ENCODE data around the gene OPRPN. TPM values are rescaled to one million over a fixed set of nuclear protein-coding genes. Genes with fewer than 3 reads are reported as not detected.

Gene OPRPN
- total RNA-seq, 1 experiment from 2014 or later = not detected

GRCh38 chr4:70371987-70372386 is 25.8 kb upstream of the OPRPN start:
- no peak overlapping the region for H3K27ac Mint-ChIP-seq
- POLR2A ChIA-PET = no interaction called here
- CTCF ChIA-PET = no interaction called here
- H3K9me3 Mint-ChIP-seq = peaks cover 7% of the 10 kb centered on the region
- H3K4me1 Mint-ChIP-seq = peaks cover 7% of the 10 kb centered on the region
- H3K36me3 Mint-ChIP-seq = no peaks in the 10 kb centered on the region
- no peak overlapping the region for H3K4me3 Mint-ChIP-seq
- ATAC-seq (no peak), DNase-seq (ENCODE audit: low spot score) (no peak)
- TF ChIP-seq ZNF138 (CRISPR knock-in tag; conservative IDR thresholded peaks at IDR 0.05) = no peak
- no peak for TF ChIP-seq USF1 (CRISPR knock-in tag; IDR thresholded peaks at IDR 0.05)
- TF ChIP-seq HMGXB4 (CRISPR knock-in tag; IDR thresholded peaks at IDR 0.05) = no peak
- TF ChIP-seq JAZF1 (CRISPR knock-in tag; IDR thresholded peaks at IDR 0.05) = no peak
- no peaks in the 10 kb centered on the region for H3K27me3 Mint-ChIP-seq (ENCODE audit: low read depth)

GRCh38 chr4:70372760-70373159 is 25.0 kb upstream of the OPRPN start:
- CTCF ChIA-PET = no interaction called here
- ATAC-seq = no peak
- H3K4me3 Mint-ChIP-seq = no peak overlapping the region

GRCh38 chr4:70380578-70380977 is 17.2 kb upstream of the OPRPN start:
- Mint-ChIP-seq H3K27ac (no peak overlapping the region), H3K4me1 (no peaks in the 10 kb centered on the region), H3K4me3 (no peak overlapping the region), H3K36me3 (no peaks in the 10 kb centered on the region), H3K9me3 (no peaks in the 10 kb centered on the region), H3K27me3 (ENCODE audit: low read depth) (no peaks in the 10 kb centered on the region)
- POLR2A ChIA-PET = no interaction called here
- ATAC-seq = no peak
- no peak for DNase-seq (ENCODE audit: low spot score)
- CTCF ChIA-PET = no interaction called here
- TF ChIP-seq AR (CRISPR knock-in tag; IDR thresholded peaks at IDR 0.05) = no peak
- TF ChIP-seq ETV6 (CRISPR knock-in tag; IDR thresholded peaks at IDR 0.05) = no peak
- TF ChIP-seq MAX (CRISPR knock-in tag; IDR thresholded peaks at IDR 0.05) = no peak
- no peak for TF ChIP-seq NFYB (CRISPR knock-in tag; conservative IDR thresholded peaks at IDR 0.05; ENCODE audit: low read depth)
- TF ChIP-seq ZNF263 (CRISPR knock-in tag; IDR thresholded peaks at IDR 0.05; ENCODE audit: low read depth) = no peak
- TF ChIP-seq ZNF416 (CRISPR knock-in tag; IDR thresholded peaks at IDR 0.05) = no peak
- TF ChIP-seq, protein P1, sequence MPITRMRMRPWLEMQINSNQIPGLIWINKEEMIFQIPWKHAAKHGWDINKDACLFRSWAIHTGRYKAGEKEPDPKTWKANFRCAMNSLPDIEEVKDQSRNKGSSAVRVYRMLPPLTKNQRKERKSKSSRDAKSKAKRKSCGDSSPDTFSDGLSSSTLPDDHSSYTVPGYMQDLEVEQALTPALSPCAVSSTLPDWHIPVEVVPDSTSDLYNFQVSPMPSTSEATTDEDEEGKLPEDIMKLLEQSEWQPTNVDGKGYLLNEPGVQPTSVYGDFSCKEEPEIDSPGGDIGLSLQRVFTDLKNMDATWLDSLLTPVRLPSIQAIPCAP (CRISPR knock-in tag; IDR thresholded peaks at IDR 0.05) = no peak
- TF ChIP-seq, protein P2, sequence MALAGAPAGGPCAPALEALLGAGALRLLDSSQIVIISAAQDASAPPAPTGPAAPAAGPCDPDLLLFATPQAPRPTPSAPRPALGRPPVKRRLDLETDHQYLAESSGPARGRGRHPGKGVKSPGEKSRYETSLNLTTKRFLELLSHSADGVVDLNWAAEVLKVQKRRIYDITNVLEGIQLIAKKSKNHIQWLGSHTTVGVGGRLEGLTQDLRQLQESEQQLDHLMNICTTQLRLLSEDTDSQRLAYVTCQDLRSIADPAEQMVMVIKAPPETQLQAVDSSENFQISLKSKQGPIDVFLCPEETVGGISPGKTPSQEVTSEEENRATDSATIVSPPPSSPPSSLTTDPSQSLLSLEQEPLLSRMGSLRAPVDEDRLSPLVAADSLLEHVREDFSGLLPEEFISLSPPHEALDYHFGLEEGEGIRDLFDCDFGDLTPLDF (CRISPR knock-in tag; IDR thresholded peaks at IDR 0.05) = no peak
- TF ChIP-seq FOXP4 (CRISPR knock-in tag; IDR thresholded peaks at IDR 0.05) = no peak
- no peak for TF ChIP-seq PRRX2 (CRISPR knock-in tag; IDR thresholded peaks at IDR 0.05)

More at GRCh38 chr4:70372760-70373159, 25.0 kb upstream of the OPRPN start:
- H3K27me3 Mint-ChIP-seq (ENCODE audit: low read depth) = no peaks in the 10 kb centered on the region
- no peaks in the 10 kb centered on the region for H3K36me3 Mint-ChIP-seq
- no peak overlapping the region for H3K27ac Mint-ChIP-seq
- no peak for DNase-seq (ENCODE audit: low spot score)
- peaks cover 7% of the 10 kb centered on the region for H3K4me1 Mint-ChIP-seq
- TF ChIP-seq MLX (CRISPR knock-in tag; IDR thresholded peaks at IDR 0.05) = no peak
- TF ChIP-seq, protein P3, sequence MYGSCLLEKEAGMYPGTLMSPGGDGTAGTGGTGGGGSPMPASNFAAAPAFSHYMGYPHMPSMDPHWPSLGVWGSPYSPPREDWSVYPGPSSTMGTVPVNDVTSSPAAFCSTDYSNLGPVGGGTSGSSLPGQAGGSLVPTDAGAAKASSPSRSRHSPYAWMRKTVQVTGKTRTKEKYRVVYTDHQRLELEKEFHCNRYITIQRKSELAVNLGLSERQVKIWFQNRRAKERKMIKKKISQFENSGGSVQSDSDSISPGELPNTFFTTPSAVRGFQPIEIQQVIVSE (CRISPR knock-in tag; IDR thresholded peaks at IDR 0.05; ENCODE audit: borderline replicate concordance) = no peak
- TF ChIP-seq, protein P1 (CRISPR knock-in tag; IDR thresholded peaks at IDR 0.05) = no peak
- TF ChIP-seq ZBTB21 (CRISPR knock-in tag; IDR thresholded peaks at IDR 0.05; ENCODE audit: borderline replicate concordance) = no peak
- no peak for TF ChIP-seq SMAD4 (CRISPR knock-in tag; IDR thresholded peaks at IDR 0.05)
- TF ChIP-seq FOXK1 (CRISPR knock-in tag; IDR thresholded peaks at IDR 0.05) = no peak
- no peak for TF ChIP-seq CREM (CRISPR knock-in tag; IDR thresholded peaks at IDR 0.05)
- TF ChIP-seq ZNF219 (CRISPR knock-in tag; IDR thresholded peaks at IDR 0.05; ENCODE audit: borderline replicate concordance) = no peak
- TF ChIP-seq IRF2 (CRISPR knock-in tag; IDR thresholded peaks at IDR 0.05; ENCODE audit: borderline replicate concordance, low read depth) = no peak
- POLR2A ChIA-PET = no interaction called here
- peaks cover 7% of the 10 kb centered on the region for H3K9me3 Mint-ChIP-seq
